Endothelial cell of hepatic sinusoid (primary cell): ENCODE data around the gene SHB.

ENCODE experiments used
- in situ Hi-C: cut with HindIII; loops from 2 replicates; pipeline ENCODE4 v1.10.0; 2017; ENCODE audit warnings: low sequenced_read_pairs

Gene SHB

DNA sequence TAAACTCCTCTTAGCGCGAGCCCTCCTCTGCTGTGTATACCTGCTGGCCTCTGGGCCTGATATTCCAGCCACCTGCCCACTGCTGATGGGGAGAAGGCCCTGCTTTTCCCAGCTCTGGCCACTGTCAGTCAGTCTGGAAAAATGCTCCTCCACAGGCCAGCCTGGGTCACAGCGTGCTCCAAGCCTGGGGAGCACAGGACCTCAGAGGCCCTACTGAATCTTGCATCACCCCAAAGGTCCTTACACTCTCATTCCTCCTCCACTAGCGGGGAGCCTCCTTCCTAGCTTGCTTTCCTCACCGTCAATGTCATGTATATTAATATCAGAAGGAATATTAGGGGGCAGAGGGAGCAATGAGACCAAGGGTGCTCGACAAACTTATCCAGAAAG, 73.7 kb downstream of the SHB start:
- in situ Hi-C loops, result no loop called here

DNA sequence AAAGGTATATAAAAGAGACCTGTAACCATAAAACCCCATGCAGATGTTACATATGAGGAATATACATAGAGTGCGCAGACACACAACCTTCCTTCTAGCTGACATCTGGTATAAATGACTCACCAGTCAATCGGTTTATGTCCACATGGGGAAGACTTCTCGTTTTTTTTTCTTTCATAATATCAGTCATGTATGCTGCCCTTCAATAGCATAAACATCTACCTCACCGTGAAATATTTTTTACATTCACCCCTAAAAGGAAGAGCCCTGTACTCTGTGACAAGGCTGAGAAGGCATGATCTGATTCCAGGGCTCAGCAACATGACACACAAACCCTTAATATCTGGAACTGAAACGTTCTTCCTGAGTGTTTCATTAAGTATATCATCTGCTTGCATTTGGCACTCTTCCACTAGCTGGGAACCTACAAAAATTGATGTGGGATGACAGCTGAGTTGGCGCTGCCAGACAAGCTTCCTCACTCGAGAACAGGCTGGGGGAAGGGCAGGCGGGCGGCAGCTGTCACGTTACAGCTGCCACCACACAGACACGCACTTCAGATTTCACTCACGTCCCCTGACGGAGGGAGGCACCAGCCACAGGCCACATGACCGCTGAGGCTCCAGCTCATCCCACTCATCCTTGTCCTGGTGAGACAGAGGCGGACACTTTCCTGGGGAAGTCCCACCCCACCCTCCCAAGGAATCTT, 74.2 kb downstream of the SHB start:
- in situ Hi-C loops, result no loop called here

DNA sequence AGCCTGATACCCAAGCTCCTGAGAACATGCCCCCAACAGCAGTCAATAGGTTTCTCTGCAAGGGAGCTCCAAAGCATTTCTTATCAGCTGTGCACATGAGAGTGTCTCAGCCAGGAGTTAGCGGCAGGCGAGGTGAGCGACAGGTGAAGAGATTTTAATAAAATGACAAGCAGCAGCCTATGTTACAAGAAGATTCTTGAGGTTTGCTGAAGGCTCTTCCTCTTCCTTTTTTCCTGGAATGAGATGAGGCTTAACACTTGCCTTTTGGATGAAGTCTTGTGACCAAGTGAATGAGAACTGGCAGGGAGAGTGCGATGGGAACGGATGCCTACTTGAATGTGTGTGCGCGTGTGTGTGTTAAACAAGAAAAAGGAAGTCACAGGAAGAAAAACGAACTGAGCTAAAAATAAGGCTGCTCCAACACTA, 76.1 kb downstream of the SHB start:
- in situ Hi-C loops, result no loop called here

DNA sequence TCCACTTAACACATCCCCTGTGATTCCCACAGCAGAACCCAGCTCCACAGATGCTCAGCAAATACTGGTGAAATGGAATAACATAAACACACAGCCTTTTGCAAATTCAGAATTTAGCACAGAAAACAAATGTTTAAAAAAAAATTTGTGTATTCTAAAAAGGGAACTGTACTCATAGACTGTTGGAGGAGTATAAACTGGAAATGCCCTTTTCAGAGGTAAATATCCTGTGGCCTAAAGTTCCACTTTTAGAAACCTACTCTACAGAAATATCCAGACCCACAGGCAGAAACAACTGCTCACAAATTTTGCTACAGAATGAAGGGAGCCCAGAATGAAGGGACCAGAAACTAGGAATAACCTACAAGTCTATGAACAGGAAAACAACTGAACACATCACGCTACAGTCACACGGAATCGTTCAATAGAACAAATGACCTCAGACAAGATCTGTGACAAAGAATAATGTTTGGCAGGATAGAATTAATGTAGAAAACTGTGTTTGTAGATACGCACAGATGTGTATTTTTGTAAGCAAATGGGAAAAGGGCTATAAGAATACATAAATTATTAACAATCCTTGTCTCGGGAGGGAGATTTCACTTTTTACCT, 78.5 kb downstream of the SHB start:
- in situ Hi-C loops, result no loop called here

DNA sequence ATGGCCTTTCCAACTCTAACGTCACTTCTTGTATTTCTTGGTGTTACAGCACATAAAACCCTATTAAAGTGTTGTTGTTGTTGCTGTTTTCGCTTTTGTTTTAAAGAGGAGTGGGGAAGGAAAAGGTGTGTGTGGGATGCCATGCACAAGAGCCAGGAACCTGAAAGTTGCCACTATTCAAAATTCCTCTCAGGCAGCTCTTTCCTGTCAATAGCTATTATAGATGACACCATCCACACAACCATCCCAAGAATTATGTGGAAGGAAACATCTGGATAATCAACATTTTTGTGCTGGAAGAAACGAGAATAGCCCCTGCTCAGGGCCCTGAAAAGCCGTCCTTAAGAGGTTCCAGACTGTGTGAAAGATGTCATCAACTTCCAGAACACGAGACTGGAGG, 79.3 kb downstream of the SHB start:
- in situ Hi-C loops, result no loop called here

DNA sequence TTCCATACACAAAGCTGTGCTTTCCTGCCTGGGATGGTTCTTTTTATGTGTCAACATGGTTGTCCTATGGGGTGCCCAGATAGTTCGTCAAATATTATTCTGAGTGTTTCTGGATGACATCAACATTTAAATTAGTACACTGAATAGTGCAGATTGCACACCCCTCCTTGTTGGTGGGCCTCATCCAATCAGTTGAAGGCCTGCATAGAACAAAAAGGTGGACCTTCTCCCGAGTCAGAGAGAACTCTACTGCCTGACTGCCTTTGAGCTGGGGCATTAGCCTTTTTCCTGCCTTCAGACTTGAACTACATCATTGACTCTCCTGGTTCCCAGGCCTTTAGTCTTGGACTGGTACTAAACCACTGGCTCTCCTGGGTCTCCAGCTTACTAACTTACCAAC, 80.4 kb downstream of the SHB start:
- in situ Hi-C loops, result no loop called here

DNA sequence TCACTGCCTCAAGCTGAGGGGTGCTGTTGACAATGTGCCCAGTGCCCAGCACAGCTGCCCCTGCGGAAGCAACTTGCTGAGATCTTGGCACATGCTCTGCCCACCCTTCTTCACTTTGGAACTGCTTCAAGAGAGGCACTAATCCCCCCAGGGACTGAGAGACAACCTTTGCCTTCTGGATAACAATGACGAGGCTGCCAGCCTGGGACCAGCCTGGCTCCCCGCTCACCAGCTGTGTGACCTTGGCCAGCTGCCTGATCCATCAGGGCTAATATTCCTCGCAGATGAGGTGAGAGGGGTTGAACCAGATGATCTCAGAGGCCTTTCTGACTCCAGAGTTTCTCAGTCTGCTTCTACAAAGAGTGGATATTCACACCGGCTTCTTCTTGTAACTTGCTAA, 81.0 kb downstream of the SHB start:
- in situ Hi-C loops, result no loop called here

DNA sequence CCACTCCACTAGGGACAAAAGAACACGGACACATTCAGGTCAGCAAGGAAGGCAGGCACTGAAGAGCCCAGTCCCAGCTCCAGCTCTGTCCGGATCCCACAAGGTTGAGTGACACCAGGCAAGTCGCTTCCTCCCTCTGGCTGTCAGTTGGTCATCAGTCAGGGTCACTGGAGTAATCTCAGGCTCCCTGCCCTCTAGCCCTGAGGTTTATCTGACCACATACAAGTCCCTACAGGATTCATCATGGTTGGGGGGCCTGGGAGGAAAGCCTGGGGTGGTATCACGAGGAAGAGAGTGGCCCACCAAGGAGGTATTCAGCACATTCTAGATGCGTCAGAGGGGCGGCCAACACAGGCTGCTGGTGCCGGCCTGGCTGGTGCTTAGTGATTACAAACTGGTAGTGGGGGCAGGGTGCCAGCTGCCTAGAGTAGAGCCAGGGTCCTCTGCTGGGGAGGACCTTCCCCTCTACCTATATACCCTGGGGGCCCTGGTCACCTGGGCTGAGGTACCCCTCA, 81.5 kb downstream of the SHB start:
- in situ Hi-C loops, result no loop called here

DNA sequence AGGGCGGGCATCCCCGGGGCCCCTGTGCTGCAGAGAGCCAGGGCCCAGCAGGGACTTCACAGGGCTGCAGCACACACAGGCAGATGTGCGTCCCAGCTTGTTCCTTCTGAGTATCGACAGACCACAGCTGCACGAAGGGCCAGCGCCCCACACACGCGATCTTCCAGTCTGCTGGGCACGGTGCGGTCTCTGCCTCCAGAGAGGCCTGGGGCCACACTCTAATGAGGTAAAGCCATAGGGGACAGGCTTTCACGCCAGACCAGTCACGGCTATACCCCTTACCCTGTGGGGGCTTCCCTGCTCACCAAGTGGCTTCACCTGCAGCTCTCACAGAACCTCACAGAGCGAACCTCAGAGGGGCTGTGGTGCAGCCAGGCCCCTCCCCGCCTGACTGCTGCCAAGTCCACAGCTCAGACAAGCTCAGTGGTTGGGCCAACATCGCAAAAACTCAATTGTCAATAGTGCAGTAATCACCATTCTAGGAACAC, 82.2 kb downstream of the SHB start:
- in situ Hi-C loops, result no loop called here

DNA sequence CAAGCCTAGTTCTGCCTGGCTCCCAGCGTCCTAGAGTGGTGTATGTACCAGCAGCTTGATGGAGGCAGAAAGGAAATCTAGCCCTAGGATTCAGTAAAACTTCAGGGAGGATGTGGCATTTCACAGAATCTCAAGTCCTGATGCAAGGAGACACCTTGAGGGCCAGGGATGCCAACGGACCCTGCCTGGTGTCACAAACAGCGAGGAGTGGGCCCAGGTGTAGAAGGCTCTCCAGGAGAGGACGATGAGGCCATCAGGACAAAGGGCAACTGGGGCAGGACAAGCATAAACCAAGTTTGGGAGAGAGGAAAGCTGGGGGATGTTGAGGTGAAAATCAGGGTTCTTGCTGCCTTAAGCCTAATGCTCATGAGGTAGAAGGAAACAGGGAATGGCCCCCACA, 83.0 kb downstream of the SHB start:
- in situ Hi-C loops, result no loop called here

DNA sequence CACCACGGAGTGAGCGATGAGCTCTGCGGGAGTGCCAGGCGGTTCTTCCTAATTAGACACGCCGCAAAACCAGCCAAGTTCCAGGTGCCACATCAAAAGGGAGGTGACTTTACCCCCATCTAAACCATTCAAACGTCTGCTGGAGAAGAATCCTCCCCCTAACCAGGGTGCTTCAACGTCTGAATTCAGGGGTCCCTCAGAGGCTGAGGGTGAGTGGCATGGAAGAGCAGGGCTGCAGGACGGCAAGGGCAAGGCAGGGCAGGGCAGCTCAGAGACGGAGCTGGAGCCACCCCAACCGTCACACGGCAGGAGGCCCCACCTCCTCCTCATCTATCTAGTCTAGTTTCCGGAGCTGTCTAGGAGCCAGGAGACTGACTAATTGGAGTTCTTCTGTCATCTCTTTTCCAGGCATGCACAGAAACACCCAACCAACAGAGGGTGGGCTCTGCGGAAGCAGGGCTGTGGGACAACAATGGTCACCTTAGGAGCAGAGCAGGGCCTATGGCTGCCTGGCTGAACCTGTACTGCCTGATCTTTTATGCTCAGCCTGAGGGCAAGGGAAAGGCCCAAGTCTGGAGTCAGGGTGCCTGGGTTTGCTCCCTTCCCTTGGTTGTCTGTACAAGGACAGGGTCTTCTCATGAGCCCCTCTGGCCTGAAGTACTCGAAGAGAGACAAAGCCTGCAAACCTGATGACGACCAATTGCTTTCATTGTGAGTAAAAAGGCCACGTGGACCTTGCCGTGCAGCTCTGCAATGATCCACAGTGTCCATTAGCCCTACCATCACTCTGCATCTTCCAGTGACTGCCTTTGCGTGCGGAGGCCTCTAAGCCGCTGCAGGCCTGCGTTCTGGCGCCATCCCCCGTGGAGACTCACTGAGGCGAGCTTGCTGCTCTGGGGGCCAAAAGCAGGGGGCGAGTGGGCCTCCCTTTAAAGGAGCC, 84.1 kb downstream of the SHB start:
- in situ Hi-C loops, result no loop called here

DNA sequence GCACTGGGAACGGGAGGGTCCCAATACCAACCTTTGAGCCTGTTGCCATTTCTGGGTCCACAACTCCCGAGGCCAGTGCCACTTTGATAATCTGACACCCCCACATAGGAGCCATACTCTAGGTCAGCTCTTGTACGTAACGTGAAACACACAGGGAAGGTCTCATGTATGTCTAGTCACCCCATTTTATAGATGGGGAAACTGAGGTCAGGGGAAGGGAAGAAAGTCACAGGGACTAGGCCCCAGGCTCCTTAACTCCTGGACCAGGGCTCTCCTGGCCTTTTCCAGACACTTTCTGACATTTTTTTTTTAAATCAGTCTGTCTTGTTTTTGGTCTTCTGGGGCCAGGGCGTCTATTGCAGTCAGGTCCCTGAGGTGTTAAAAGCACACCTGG, 84.8 kb downstream of the SHB start:
- in situ Hi-C loops, result no loop called here

DNA sequence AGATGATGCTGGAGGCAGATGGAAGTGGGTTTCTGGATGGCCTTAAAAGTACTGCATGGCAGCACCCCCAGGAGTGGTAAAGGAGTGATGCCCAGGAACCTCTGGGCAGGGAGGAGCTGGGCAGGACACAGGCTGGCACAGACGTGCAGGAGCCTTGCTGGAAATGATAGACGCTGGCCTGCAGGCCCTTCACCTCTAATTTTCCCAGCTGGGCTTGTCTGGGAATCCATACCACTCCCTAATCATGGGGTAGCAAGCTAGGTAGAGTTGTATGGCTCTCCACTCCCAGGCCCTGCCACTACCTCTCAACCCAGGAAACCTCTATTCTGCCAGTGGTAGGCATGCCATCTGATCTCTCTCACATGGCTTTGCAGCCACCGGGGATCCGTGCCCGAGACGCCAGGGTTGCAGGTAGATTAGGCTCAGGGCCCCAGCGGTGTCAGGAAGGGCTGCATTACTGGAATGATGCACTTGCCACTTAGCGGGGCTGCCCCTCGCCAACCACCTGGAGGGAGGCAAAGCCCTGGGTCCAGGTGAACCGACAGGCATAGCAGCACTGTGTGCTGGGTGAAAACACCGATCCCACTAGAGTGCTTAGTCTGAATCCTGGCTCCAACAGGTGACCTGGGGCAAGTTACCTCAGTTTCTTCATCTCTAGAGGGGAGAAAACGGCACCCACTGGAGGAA, 85.5 kb downstream of the SHB start:
- in situ Hi-C loops, result no loop called here

DNA sequence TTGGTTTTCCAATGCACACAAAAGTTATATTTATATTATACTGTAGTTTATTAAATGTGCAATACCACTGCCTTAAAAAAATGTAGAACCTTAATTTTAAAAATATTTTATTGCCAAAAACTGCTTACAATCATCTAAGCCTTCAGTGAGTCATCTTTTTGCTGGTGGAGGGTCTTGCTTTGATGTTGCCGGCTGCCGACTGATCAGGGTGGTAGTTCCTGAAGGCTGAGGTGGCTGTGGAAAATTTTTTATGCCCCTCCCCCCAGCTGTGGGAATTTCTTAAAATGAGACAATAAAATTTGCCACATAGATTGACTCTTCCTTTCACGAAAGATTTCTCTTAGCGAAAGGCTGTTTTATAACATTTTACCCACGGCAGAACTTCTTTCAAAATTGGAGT, 89.2 kb downstream of the SHB start:
- in situ Hi-C loops, result no loop called here

DNA sequence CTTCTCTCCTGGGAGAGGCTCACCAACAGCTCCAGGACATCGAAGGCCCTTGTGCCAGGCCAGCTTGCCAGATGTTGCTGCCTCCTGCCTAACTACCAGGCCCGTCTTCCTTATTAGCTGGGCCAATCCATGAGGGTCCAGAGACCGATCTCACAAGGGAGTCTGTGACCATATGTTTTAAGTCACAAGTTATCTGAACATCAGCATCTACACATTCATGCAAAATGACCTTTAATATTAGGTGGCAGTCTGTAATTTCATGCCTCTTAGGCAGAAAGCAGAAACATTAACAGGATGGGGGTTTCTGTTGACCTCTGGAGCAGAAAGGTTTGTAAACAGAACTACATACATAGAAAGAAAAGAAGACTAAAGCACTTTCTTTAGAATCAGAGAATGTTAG, 90.0 kb downstream of the SHB start:
- in situ Hi-C loops, result no loop called here

DNA sequence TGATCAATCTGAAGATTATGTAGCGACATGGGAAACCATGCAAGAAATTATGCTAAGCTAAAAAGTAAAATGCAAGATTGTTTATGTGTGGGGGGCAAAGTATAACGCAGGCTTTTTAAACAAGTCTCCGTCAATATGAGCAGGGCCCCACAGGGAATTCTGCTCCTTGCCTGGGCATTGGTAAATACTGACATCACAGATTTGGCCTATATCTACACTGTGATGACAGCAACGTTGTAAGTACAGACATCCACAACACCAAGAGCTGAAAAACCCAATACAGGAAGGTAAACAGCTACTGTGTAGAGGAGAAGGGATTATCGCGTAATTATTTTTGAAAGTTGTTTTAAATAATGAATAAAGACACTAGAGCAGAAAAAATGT, 90.6 kb downstream of the SHB start:
- in situ Hi-C loops, result no loop called here

DNA sequence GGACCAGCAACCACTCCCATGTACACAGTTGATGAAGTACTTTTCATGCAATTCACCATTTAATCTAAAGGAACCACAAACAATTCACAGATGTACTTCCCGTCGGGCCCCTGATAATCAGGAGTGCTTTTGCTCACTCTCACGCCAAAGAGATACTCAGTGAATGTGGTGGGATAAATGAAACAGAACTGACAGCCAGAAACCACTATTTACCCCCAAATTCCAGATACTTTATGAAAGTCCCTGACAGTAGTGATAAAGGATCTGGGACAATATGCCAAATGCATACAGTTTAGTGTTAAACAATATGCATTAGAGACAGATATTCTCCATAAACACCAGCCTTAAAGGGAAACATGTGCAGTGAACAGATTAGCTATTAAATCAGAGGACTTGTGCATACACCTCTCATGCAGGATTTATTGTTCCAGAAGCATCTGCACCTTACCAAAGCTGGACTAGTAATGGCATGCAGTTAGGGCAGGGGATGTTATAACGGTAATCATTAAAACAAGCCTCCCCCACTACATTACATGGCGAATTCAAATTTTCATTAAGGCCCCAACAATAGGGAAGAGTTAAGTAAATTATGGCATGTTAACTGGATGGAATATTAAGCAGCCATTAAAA, 91.1 kb downstream of the SHB start:
- in situ Hi-C loops, result no loop called here

DNA sequence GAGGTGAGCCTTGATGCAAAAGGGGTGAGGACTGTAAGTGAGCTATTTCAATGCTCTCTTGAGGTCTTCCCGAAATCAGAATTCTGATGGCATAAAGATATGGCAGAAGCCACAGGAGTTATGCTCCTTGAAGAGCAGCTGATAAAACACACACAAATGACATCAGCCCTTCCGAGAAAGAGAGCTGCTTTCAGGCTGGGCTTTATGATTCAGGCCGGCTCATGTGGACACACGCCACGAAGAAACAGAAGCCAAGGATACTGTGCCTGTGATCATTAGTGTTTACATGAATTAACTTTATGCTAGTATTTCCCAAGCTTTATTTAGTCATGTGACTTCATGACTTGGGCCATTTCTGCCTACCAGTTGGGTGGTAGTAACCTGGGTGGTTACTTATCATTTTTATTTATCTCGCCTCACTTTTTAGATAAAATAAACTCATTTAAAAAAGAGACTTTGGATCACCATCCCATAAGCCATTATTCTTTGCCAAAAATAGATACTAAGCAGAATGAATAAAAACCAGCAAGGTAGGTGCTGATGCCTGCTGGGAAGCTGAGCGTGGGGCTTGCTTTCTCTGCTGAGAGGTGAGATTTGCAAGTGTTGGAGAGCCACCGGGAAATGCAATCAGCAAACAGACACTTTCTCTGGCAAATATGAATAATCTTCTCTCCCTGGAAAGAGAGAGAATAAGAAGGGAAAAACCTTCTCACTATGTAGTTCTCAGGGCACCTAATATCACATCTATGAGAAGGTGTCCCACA, 92.1 kb downstream of the SHB start:
- in situ Hi-C loops, result no loop called here

DNA sequence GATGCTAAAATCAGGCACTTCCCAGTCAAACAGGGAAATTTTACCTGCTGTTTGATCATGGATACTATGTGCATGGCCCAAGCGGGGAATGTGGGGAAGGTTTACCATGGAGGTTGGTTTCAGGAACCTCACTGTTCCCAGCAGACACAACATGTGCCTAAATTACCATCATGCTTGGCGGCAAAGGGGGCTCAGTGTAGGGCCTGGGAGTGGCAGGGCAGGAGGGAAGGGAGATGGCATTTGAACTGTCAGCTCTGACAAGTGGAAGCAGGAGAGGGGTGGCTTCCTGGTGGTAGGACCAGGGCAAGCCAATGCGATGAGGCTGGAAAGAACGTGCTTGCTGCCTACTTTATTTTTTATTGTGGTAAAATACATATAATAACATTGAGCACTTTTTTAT, 93.4 kb downstream of the SHB start:
- in situ Hi-C loops, result no loop called here
